Transverse colon (tissue), 3 donors: ENCODE data around the gene NRARP.

Experiments used
- CTCF ChIP-seq, 5 experiments: fragments of 200-600 bp in 3 of 5; fragments of 450-650 bp in 2 of 5; sonication (generic) in 3 of 5; IDR thresholded peaks; 1 replicate in 2 of 5; 2 replicates in 3 of 5; pipeline ENCODE4 v1.5.1; 2016 to 2017; ENCODE audit warnings: antibody characterized with exemption in 5 of 5, inconsistent platforms in 3 of 5, mild to moderate bottlenecking in 2 of 5, moderate library complexity in 1 of 5
- EP300 ChIP-seq: sonication (generic); formaldehyde crosslinking; IDR thresholded peaks from one replicate; pipeline ENCODE4 v1.6.1; 2017; ENCODE audit warnings: antibody characterized with exemption, low read depth
- POLR2A ChIP-seq: fragments of 450-650 bp; IDR thresholded peaks from one replicate; pipeline ENCODE4 v1.6.1; 2016; ENCODE audit warnings: antibody characterized with exemption, mild to moderate bottlenecking, moderate library complexity

- TF ChIP-seq CTCF (IDR thresholded peaks at IDR 0.05) (no peak), POLR2A (no peak), EP300 (no peak)
Measured at GRCh38 chr9:137348769-137349470, 46.8 kb upstream of the NRARP start.
